Sigmoid colon (tissue), 7 donors: ENCODE results near the gene C2orf81. TPM values are rescaled to one million over a fixed set of nuclear protein-coding genes. Genes with fewer than 3 reads are reported as not detected.
"Not testable (repeated sequence)": the region's sequence is repeated elsewhere in the genome, so short reads cannot be mapped to it uniquely, and the experiment has no call there.

Experiments used
- DNase-seq: peaks from one replicate; pipeline ENCODE4 v3.0.0-alpha.2; 2019
- H3K27ac ChIP-seq, 4 donors: fragments of 200-600 bp; sonication (generic); one replicate each; pipeline ENCODE4 v1.5.1; 2016 to 2019; ENCODE audit warnings: mild to moderate bottlenecking in 1 of 4
- H3K27me3 ChIP-seq, 3 donors: fragments of 200-600 bp; sonication (generic); one replicate each; pipeline ENCODE4 v1.5.1; 2019; ENCODE audit warnings: mild to moderate bottlenecking in 1 of 3
- H3K36me3 ChIP-seq, 4 donors: fragments of 200-600 bp; sonication (generic); one replicate each; pipeline ENCODE4 v1.5.1; 2016 to 2019
- H3K4me1 ChIP-seq, 4 donors: fragments of 200-600 bp; sonication (generic); one replicate each; pipeline ENCODE4 v1.5.1; 2017 to 2019
- H3K4me3 ChIP-seq, 4 donors: fragments of 200-600 bp; sonication (generic); one replicate each; pipeline ENCODE4 v1.5.1; 2017 to 2019; ENCODE audit warnings: mild to moderate bottlenecking in 2 of 4, moderate library complexity in 1 of 4
- H3K9me3 ChIP-seq, 4 donors: fragments of 200-600 bp in 3 of 4; sonication (generic) in 3 of 4; one replicate each; pipeline versions ENCODE4 v1.5.1 to v1.6.1; 2013 to 2019
- CTCF ChIP-seq, 4 experiments: fragments of 450-650 bp in 3 of 4; fragments of 200-600 bp in 1 of 4; IDR thresholded peaks; one replicate each; pipeline ENCODE4 v1.5.1; 2016 to 2019; ENCODE audit warnings: antibody characterized with exemption in 4 of 4, mild to moderate bottlenecking in 3 of 4, moderate library complexity in 2 of 4
- EP300 ChIP-seq, 4 donors: sonication (generic); formaldehyde crosslinking; IDR thresholded peaks; one replicate each; pipeline ENCODE4 v1.6.1; 2017; ENCODE audit warnings: antibody characterized with exemption in 4 of 4
- POLR2A ChIP-seq, 2 donors: fragments of 450-650 bp; IDR thresholded peaks; one replicate each; pipeline ENCODE4 v1.6.1; 2016; ENCODE audit warnings: antibody characterized with exemption in 2 of 2, mild to moderate bottlenecking in 2 of 2, moderate library complexity in 2 of 2
- POLR2AphosphoS5 ChIP-seq, 4 donors: sonication (generic); formaldehyde crosslinking; IDR thresholded peaks; one replicate each; pipeline ENCODE4 v1.6.1; 2017; ENCODE audit warnings: antibody characterized with exemption in 4 of 4
- WGBS, 2 donors: extraction: QIAGEN DNeasy Blood & Tissue Kit; methylation state at CpG; one replicate each; pipeline ENCODE4 v1.1.7; 2013; 5-methylcytosine and 5-hydroxymethylcytosine counted together
- intact Hi-C: fragments of 100-400 bp; cut with DNase I; formaldehyde crosslinking; loops from one replicate; pipeline ENCODE4 v1.15.1; 2023
- polyA plus RNA-seq, 3 donors: library from polyadenylated mRNA; stranded (reverse); fragments of 200-250 nt; gene quantifications; one replicate each; pipeline ENCODE4 v1.2.3, GENCODE V29; 2013
- total RNA-seq, 4 donors: library from RNA; depleted of rRNA; stranded (reverse); fragments of >200 nt; gene quantifications; one replicate each; pipeline ENCODE4 v1.1.0, GENCODE V29; 2016
- donor health status: healthy with polysubstance abuse.
- donor health status: Bipolar disorder and iron deficiency.
- donor health status: healthy.

The C2orf81 gene
- total and polyA plus RNA-seq, 7 donors, result 0.46 to 2.2 (median 1.9) TPM; not detected in 1

- 73 to 82% methylated on average over 7 of the region's 7 CpGs for WGBS, 2 donors
- H3K4me3 ChIP-seq, result no peak overlapping the region
- TF ChIP-seq POLR2AphosphoS5 (IDR thresholded peaks at IDR 0.05), result no peak
- no peak for TF ChIP-seq POLR2A (IDR thresholded peaks at IDR 0.05)
- TF ChIP-seq CTCF (IDR thresholded peaks at IDR 0.05), result no peak
- no peak for TF ChIP-seq EP300 (IDR thresholded peaks at IDR 0.05)
- DNase-seq, result peak; percentile 53
- no peaks in the 10 kb centered on the region for H3K9me3 ChIP-seq
- peaks cover 0 to 15% (median 10%) of the 10 kb centered on the region in 4 donors for H3K4me1 ChIP-seq
- H3K36me3 ChIP-seq, result peaks cover 0 to 55% (median 27%) of the 10 kb centered on the region in 4 donors
- H3K27ac ChIP-seq, result no peak overlapping the region
- intact Hi-C loops, result no loop called here
- H3K27me3 ChIP-seq, result no peaks in the 10 kb centered on the region
Observed at GRCh38 chr2:74425523-74425922, 4.1 kb upstream of the C2orf81 start.

- no peak for DNase-seq
- Histone ChIP-seq H3K4me1 (peaks cover 0 to 15% (median 10%) of the 10 kb centered on the region in 4 donors), H3K27me3 (no peaks in the 10 kb centered on the region), H3K9me3 (no peaks in the 10 kb centered on the region), H3K36me3 (peaks cover 0 to 50% (median 22%) of the 10 kb centered on the region in 4 donors), H3K4me3 (no peak overlapping the region), H3K27ac (no peak overlapping the region)
- no peak for TF ChIP-seq POLR2AphosphoS5 (IDR thresholded peaks at IDR 0.05)
- no peak for TF ChIP-seq EP300 (IDR thresholded peaks at IDR 0.05)
- no peak for TF ChIP-seq POLR2A (IDR thresholded peaks at IDR 0.05)
- no peak for TF ChIP-seq CTCF (IDR thresholded peaks at IDR 0.05)
- WGBS, 2 donors, result 81 to 85% methylated on average over 5 of the region's 5 CpGs
- intact Hi-C loops, result no loop called here
Observed at GRCh38 chr2:74424995-74425406, 3.6 kb upstream of the C2orf81 start.

- WGBS, 2 donors, result 81 to 88% methylated on average over 5 of the region's 5 CpGs
- Histone ChIP-seq H3K27ac (no peak overlapping the region), H3K9me3 (no peaks in the 10 kb centered on the region), H3K36me3 (peaks cover 0 to 44% (median 16%) of the 10 kb centered on the region in 4 donors), H3K4me3 (no peak overlapping the region), H3K27me3 (no peaks in the 10 kb centered on the region), H3K4me1 (peaks cover 0 to 15% (median 10%) of the 10 kb centered on the region in 4 donors)
- TF ChIP-seq CTCF (IDR thresholded peaks at IDR 0.05) (no peak), POLR2AphosphoS5 (IDR thresholded peaks at IDR 0.05) (peak in 2 of 4 donors; percentile 11 to 12)
- peak; percentile 24 for DNase-seq
- intact Hi-C loops, result no loop called here
Observed at GRCh38 chr2:74424139-74424992, 2.9 kb upstream of the C2orf81 start.

GRCh38 chr2:74423231-74424095 is 2.0 kb upstream of the C2orf81 start:
- WGBS, 2 donors, result 61 to 85% methylated on average over 9 of the region's 9 CpGs
- intact Hi-C loops, result loop anchor here (2.0 kb wide), 1 partner anchor 15 kb away; no protein-coding TSS in a partner anchor
- Histone ChIP-seq H3K36me3 (peaks cover 0 to 35% (median 10%) of the 10 kb centered on the region in 4 donors), H3K4me3 (no peak overlapping the region), H3K27ac (no peak overlapping the region), H3K4me1 (peaks cover 0 to 16% (median 10%) of the 10 kb centered on the region in 4 donors), H3K9me3 (no peaks in the 10 kb centered on the region), H3K27me3 (no peaks in the 10 kb centered on the region)
- no peak for TF ChIP-seq POLR2A (IDR thresholded peaks at IDR 0.05)
- no peak for TF ChIP-seq EP300 (IDR thresholded peaks at IDR 0.05)
- no peak for TF ChIP-seq CTCF (IDR thresholded peaks at IDR 0.05)
- TF ChIP-seq POLR2AphosphoS5 (IDR thresholded peaks at IDR 0.05), result no peak
- peak; percentile 64 for DNase-seq

GRCh38 chr2:74420443-74421103 is 846 bp downstream of the C2orf81 start:
- Histone ChIP-seq H3K27ac (peak overlapping the region in 3 of 4 donors; percentile 74 to 77 (median 75)), H3K4me1 (peaks cover 0 to 24% (median 15%) of the 10 kb centered on the region in 4 donors), H3K4me3 (peak overlapping the region in 3 of 4 donors; percentile 69 to 71 (median 69))
- WGBS, 2 donors, result 65 to 78% methylated on average over 19 of the region's 19 CpGs
- intact Hi-C loops, result loop anchor here (2.0 kb wide), 1 partner anchor 34 kb away; the partner anchor contains the start of gene INO80B
- peak; percentile 55 for DNase-seq
- H3K36me3 ChIP-seq, H3K27me3 ChIP-seq, H3K9me3 ChIP-seq: not testable (repeated sequence)
